GM12891 (cell line): ENCODE measurements around the gene KRT80.

Experiments
- DNase-seq: peaks from one replicate; pipeline ENCODE4 v3.0.0; 2011; ENCODE audit warnings: low spot score; ENCODE audit not compliant: insufficient read length
- FAIRE-seq: peaks from 2 replicates; lab custom pipeline; 2011; peaks lifted over from hg19 to GRCh38; lab: Jason Lieb, UNC
- PAX5 ChIP-seq: IDR thresholded peaks from 2 replicates; pipeline ENCODE4 v1.6.1; 2011; ENCODE audit warnings: low read length, moderate library complexity, mild to moderate bottlenecking; ENCODE audit not compliant: insufficient read depth, severe bottlenecking
- POLR2A ChIP-seq: IDR thresholded peaks from 2 replicates; pipeline ENCODE4 v1.6.1; 2011; ENCODE audit warnings: low read depth, low read length, control low read depth
- POLR2AphosphoS5 ChIP-seq: IDR thresholded peaks from 2 replicates; pipeline ENCODE4 v1.6.1; 2011; ENCODE audit warnings: low read depth, low read length, control low read depth
- POU2F2 ChIP-seq: IDR thresholded peaks from 2 replicates; pipeline ENCODE4 v1.6.1; 2011; ENCODE audit warnings: low read depth, mild to moderate bottlenecking, control low read depth, low read length, moderate library complexity
- SPI1 ChIP-seq: IDR thresholded peaks from 2 replicates; pipeline ENCODE4 v1.6.1; 2011; ENCODE audit warnings: low read depth, low read length, control low read depth
- TAF1 ChIP-seq: IDR thresholded peaks from 2 replicates; pipeline ENCODE4 v1.6.1; 2011; ENCODE audit warnings: low read depth, low read length, control low read depth

The KRT80 gene

DNA sequence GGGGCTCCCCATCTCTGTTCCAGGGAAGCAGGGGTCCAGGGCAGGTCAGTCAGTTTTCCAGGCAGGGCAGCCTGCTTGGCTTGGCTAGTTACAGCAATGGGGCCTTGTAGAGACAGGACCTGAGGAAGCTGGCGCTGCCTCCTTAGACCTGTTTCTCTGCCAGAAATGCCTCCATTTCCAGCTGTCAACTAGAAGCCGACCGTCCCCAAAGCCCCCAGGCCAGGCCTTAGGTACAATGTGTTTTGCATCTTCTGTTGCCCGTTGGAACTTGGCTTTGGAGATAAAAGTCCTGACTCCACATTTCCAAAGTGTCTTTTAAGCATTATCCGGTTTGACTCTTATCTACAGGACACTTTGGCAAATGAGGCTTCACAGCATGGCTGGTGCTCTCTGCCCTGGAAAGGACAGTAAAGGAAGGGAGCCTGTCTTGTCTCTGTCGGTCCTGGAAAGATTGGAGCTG, 42.6 kb downstream of the KRT80 start:
- TF ChIP-seq POLR2AphosphoS5 = no peak
- TF ChIP-seq TAF1 = no peak
- no peak for TF ChIP-seq SPI1
- no peak for TF ChIP-seq POU2F2
- TF ChIP-seq POLR2A = no peak
- no peak for TF ChIP-seq PAX5
- DNase-seq (no peak), FAIRE-seq (no peak)

DNA sequence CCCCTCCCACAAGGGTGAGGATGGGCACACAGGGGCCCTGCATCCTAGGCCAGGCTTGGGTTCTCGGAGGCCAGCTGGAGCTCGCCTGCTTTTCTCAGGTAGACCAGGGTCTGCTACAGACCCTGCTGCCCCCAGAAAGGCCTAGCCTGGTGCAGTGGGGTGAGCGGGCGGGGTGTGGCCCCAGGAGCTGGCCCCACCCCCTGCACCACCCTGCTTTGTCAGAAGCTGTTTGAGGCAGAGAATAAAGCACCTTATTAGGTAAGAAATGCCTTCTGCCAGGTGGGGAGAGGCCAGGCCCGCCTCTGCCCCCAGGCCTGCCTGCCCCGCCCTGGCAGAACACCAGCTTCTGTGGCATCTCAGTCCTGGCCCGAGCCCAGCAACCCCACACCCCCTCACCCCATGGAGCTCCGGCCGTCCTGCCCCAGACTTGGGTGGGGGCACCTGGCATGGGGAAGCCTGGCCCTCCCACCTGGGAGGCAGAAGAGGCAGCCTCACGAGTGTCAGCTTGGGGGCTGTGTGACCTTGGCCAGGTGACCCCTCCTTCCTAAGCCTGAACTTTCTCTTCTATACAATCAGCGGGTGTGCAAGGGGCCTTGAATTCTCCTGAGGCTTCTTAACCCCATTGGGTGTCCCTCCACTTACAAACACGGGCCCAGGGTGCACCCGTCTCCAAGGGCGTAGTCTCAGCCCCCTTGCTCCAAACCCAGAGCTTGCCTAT, 43.2 kb downstream of the KRT80 start:
- TF ChIP-seq POU2F2 (no peak), POLR2A (no peak), POLR2AphosphoS5 (no peak), PAX5 (no peak), SPI1 (no peak), TAF1 (no peak)
- no peak for FAIRE-seq
- no peak for DNase-seq

GRCh38 chr12:52147964-52148463, 43.8 kb downstream of the KRT80 start:
- FAIRE-seq (no peak), DNase-seq (no peak)
- TF ChIP-seq POU2F2 (no peak), SPI1 (no peak), POLR2AphosphoS5 (no peak), TAF1 (no peak), POLR2A (no peak), PAX5 (no peak)

- FAIRE-seq = no peak
- DNase-seq = no peak
Measured at GRCh38 chr12:52147367-52147963, 44.3 kb downstream of the KRT80 start.

GRCh38 chr12:52146822-52147366, 44.9 kb downstream of the KRT80 start:
- no peak for FAIRE-seq
- DNase-seq = no peak
- TF ChIP-seq POLR2A (no peak), PAX5 (no peak), TAF1 (no peak), POLR2AphosphoS5 (no peak), POU2F2 (no peak), SPI1 (no peak)

More at GRCh38 chr12:52147367-52147963, 44.3 kb downstream of the KRT80 start:
- no peak for TF ChIP-seq POLR2A
- no peak for TF ChIP-seq SPI1
- TF ChIP-seq TAF1 = no peak
- TF ChIP-seq POU2F2 = no peak
- no peak for TF ChIP-seq POLR2AphosphoS5
- TF ChIP-seq PAX5 = no peak

DNA sequence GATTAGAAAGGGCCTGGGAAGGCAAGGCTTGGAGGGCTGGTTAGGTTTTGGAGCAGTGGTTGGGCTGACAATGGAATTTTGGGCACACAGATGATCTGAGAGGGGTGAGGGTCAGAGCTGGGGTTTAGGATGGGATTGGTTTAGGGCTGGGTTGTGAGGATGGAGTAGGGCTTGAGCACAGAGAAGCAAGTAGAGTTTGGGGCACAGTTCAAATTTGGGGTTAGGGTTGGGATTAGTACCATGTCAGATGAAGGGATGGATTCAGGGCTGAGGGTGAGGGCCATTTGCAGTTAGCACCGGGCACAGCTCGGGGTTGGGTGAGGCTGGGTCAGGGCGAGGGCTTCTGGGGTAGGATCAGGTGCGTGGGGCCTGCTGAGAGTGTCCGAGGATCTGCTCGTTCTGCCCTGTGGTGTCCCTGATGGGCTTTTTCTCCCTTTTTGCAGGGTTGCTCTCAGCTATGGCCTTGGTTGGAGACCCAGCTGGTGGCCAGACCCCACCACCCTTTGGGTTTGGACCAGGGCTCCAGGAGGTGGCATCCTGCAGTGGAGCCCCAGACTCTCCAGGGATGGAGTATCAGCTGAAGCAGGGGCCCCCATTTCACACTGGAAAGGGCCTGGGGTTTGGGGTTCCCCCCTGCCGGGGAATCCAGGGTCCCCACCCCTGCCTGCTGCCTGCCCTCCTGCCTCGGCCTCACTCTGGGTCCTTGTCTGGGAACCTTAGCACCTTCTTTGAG, 45.6 kb downstream of the KRT80 start:
- DNase-seq = no peak
- TF ChIP-seq PAX5 = no peak
- no peak for TF ChIP-seq POU2F2
- no peak for TF ChIP-seq TAF1
- TF ChIP-seq POLR2AphosphoS5 = no peak
- no peak for FAIRE-seq

DNA sequence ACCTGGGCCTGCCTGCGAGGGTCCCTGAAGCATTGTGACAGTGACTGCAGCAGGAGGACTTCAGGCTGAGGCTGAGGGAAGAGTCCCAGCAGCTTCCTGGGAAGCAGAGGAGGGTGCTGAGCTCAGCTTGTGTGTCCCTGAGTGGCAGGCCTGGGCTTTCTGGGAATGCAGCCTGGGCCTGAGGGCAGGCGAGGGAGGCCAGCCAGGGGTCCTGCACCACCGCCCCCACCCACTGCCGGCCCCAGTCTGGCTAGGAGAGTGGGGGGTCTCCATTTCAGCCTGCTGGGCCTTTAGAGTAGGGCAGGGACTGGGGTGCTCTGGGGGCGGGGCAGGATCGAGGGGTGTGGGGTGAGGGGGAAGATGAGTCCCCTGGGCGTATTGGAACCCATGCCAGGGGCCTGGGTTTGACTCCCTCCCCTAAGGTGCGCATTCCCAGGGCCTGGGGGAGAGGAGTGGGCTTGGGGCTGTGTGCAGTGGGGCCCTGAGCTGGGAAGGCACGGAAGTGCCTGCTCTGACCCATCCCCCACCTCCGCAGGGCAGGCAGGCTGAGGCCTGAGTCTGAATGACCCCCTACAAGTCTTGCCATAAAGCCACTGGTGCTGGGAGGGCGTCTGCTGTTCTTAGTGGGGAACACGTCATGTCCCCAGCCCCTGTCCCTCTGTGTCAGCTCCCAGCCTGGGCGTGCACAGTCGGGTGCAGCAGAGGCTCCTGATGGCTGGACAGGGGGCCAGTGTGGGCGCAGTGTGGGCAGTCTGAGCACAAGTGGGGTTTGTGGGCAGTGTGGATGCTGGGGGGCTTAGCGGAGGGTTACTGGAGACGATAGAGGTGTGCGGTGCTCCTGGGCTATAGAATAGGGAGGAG, 46.4 kb downstream of the KRT80 start:
- DNase-seq (no peak), FAIRE-seq (no peak)
- TF ChIP-seq PAX5 = no peak
- no peak for TF ChIP-seq SPI1
- TF ChIP-seq TAF1 = no peak
- TF ChIP-seq POU2F2 = no peak
- TF ChIP-seq POLR2A = no peak
- no peak for TF ChIP-seq POLR2AphosphoS5

DNA sequence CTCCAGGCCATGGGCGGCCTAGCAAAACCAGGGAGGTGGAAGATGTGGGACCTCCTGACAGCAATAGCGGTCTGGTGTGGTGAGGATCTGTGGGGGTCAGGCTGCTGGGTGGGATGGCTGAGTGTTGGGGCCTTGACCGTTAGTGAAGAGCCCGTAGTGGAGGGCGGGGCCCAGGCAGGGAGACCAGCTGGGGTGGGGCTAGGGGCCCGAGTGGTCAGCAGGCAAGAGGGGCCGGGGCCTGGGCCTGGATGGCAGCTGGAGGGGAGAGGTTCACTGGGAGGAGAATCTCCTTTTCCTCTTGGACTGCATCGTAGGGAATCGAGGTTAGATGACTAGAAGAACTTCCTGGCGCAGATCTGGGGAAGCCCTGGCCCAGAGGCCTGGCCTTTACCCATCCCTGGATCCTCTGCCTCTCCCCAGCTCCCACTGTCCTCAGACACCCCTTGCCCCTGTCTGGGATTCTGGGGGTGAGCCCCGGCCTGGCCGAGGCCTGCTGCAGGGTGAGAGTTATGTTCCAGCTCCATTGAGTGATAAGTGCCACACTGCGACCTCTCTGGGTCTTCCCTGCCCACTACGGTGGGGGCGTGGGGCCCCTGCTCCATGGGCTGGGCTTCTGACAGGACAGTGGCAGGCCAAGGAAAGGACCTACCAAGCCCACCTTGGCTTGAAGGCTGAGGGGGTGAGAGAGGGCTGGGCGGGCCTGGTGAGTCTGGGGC, 47.1 kb downstream of the KRT80 start:
- TF ChIP-seq POLR2AphosphoS5 = no peak
- no peak for TF ChIP-seq POLR2A
- FAIRE-seq (no peak), DNase-seq (no peak)
